Vagina (tissue), 2 donors: ENCODE data around the gene ZBTB42. TPM values are rescaled to one million over a fixed set of nuclear protein-coding genes. Genes with fewer than 3 reads are reported as not detected.

Experiments
- DNase-seq, 2 donors: peaks; one replicate each; pipeline ENCODE4 v3.0.0-alpha.2; 2017; ENCODE audit errors: extremely low spot score in 2 of 2
- H3K27ac ChIP-seq: fragments of 200-600 bp; sonication (generic); one replicate; pipeline ENCODE4 v1.5.1; 2019
- H3K27me3 ChIP-seq: fragments of 200-600 bp; sonication (generic); one replicate; pipeline ENCODE4 v1.5.1; 2019
- H3K36me3 ChIP-seq, 2 donors: fragments of 200-600 bp; sonication (generic); one replicate each; pipeline ENCODE4 v1.5.1; 2017 to 2019
- H3K4me1 ChIP-seq: fragments of 200-600 bp; sonication (generic); one replicate; pipeline ENCODE4 v1.5.1; 2019
- H3K4me3 ChIP-seq, 2 donors: fragments of 200-600 bp; sonication (generic); 1 replicate in 1 of 2; 2 replicates in 1 of 2; pipeline ENCODE4 v1.5.1; 2016 to 2019
- H3K9me3 ChIP-seq: fragments of 200-600 bp; sonication (generic); one replicate; pipeline ENCODE4 v1.5.1; 2019
- POLR2A ChIP-seq, 2 donors: fragments of 450-650 bp; IDR thresholded peaks; one replicate each; pipeline ENCODE4 v1.6.1; 2017; ENCODE audit warnings: antibody characterized with exemption in 2 of 2, mild to moderate bottlenecking in 2 of 2, moderate library complexity in 2 of 2
- POLR2AphosphoS5 ChIP-seq, 2 donors: sonication (generic); formaldehyde crosslinking; IDR thresholded peaks; one replicate each; pipeline ENCODE4 v1.9.0; 2017; ENCODE audit warnings: antibody characterized with exemption in 2 of 2, mild to moderate bottlenecking in 2 of 2, low read depth in 1 of 2; ENCODE audit not compliant: insufficient read depth in 1 of 2
- intact Hi-C: fragments of 100-400 bp; cut with DNase I; formaldehyde crosslinking; loops from one replicate; pipeline ENCODE4 v1.15.1; 2023
- total RNA-seq: library from RNA; depleted of rRNA; stranded (reverse); fragments of >200 nt; gene quantifications from one replicate; pipeline ENCODE4 v1.2.3, GENCODE V29; 2016
- TF ChIP-seq, protein P1 (sequence below), 3 experiments: fragments of 450-650 bp in 2 of 3; fragments of 200-600 bp in 1 of 3; sonication (generic) in 1 of 3; IDR thresholded peaks; one replicate each; pipeline ENCODE4 v1.5.1; 2017 to 2019; ENCODE audit warnings: antibody characterized with exemption in 3 of 3, mild to moderate bottlenecking in 2 of 3, moderate library complexity in 2 of 3

The ZBTB42 gene
- total RNA-seq, 1 donor from 2014 or later = 7.6 TPM

DNA sequence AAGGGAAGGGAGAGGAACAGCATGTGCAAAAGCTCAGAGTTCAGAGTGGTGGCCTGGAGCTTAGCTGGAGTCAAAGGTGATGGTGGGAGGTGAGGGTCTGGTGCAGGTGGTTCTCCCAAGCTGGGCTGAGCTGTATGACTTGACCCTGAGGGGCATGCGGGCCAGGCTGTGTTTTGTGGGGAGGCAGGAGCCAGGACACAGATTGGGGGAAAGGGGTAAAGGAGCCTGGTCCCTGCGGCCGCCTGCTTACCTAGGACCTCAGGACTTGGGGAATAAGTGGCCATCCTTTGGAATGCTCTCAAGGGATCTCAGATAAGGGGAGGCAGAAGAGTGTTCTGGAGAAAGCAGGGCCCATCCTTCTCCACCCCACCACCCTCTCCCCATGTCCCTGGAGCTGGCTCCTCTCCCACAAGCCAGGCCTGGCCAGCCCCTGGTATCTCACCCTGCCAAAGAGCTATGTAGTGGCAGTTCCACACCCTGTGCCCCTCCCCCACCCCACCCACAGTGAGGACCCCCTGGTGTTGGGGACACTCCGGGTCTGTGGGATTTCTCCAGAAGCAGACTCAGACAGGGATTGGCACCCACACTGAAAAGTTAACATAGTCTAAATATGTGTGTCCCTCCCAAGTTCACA lies 44.2 kb downstream of the ZBTB42 start:
- Histone ChIP-seq H3K4me3 (no peak overlapping the region), H3K9me3 (no peaks in the 10 kb centered on the region), H3K36me3 (no peaks in the 10 kb centered on the region), H3K27ac (no peak overlapping the region), H3K4me1 (peaks cover 20% of the 10 kb centered on the region), H3K27me3 (peaks cover 3% of the 10 kb centered on the region)
- TF ChIP-seq, protein P1, sequence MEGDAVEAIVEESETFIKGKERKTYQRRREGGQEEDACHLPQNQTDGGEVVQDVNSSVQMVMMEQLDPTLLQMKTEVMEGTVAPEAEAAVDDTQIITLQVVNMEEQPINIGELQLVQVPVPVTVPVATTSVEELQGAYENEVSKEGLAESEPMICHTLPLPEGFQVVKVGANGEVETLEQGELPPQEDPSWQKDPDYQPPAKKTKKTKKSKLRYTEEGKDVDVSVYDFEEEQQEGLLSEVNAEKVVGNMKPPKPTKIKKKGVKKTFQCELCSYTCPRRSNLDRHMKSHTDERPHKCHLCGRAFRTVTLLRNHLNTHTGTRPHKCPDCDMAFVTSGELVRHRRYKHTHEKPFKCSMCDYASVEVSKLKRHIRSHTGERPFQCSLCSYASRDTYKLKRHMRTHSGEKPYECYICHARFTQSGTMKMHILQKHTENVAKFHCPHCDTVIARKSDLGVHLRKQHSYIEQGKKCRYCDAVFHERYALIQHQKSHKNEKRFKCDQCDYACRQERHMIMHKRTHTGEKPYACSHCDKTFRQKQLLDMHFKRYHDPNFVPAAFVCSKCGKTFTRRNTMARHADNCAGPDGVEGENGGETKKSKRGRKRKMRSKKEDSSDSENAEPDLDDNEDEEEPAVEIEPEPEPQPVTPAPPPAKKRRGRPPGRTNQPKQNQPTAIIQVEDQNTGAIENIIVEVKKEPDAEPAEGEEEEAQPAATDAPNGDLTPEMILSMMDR (IDR thresholded peaks at IDR 0.05) = no peak
- TF ChIP-seq POLR2AphosphoS5 (IDR thresholded peaks at IDR 0.05; ENCODE audit: insufficient read depth in 1 of 2, low read depth in 1 of 2) = no peak
- TF ChIP-seq POLR2A (IDR thresholded peaks at IDR 0.05) = no peak
- no peak for DNase-seq
- intact Hi-C loops = no loop called here

DNA sequence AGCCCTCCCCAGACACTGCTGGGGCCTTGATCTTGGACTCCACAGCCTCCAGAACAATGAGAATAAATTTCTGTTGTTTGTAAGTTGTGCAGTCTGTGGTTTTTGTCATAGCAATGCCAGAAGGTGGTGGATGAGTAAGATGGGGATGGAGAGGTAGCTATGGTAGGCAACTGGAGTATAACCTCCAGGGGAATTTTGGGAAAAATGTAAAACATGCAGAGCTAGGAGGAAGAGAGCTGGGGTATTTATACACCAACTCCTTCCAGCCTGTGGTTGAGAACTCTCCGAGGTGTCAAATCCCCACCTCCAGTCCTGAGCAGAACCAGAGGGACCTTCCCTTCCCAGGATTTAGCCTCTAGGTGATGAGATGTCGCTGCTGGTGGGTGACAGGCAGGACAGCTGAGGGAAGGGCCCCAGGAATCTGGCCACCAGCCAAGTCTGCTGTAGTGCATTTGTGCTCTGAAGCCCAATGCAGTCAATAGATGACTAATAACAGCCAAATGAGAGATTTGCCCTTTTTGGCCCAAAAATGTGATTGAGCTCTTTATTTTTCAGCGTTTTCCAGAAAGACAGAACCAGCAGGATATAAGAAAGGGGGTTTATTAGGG lies 45.0 kb downstream of the ZBTB42 start:
- H3K9me3 ChIP-seq = no peaks in the 10 kb centered on the region
- peaks cover 20% of the 10 kb centered on the region for H3K4me1 ChIP-seq
- H3K27ac ChIP-seq = no peak overlapping the region
- TF ChIP-seq POLR2AphosphoS5 (IDR thresholded peaks at IDR 0.05; ENCODE audit: insufficient read depth in 1 of 2, low read depth in 1 of 2) = no peak
- TF ChIP-seq POLR2A (IDR thresholded peaks at IDR 0.05) = no peak
- TF ChIP-seq, protein P1 (IDR thresholded peaks at IDR 0.05) = no peak
- no peak for DNase-seq
- no peaks in the 10 kb centered on the region for H3K36me3 ChIP-seq
- intact Hi-C loops = no loop called here
- H3K27me3 ChIP-seq = peaks cover 3% of the 10 kb centered on the region
- no peak overlapping the region for H3K4me3 ChIP-seq

DNA sequence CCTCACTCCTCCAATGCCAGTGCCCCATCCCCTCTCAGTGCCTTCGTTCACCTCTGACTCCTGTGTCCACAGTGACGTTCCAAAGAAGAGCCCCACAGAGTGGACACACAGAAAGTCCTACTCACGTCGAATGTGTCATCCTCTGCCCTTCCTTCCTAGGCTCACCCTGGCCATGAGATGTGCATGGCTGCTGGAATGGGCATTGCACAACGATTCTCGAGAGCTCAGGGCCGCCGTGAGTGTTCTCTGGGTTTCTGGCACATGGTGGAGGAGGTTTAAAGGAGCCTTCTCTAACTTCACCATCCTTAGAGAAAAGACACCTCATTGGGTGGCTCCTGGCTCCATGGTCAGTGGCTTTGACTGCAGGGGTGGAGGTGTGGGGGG lies 51.4 kb downstream of the ZBTB42 start:
- H3K4me3 ChIP-seq = no peak overlapping the region
- DNase-seq = no peak
- intact Hi-C loops = no loop called here
- no peaks in the 10 kb centered on the region for H3K36me3 ChIP-seq
- TF ChIP-seq POLR2A (IDR thresholded peaks at IDR 0.05) (no peak), POLR2AphosphoS5 (IDR thresholded peaks at IDR 0.05; ENCODE audit: insufficient read depth in 1 of 2, low read depth in 1 of 2) (no peak)
- TF ChIP-seq, protein P1 (IDR thresholded peaks at IDR 0.05) = no peak
- H3K27me3 ChIP-seq = no peaks in the 10 kb centered on the region
- H3K27ac ChIP-seq = no peak overlapping the region
- no peaks in the 10 kb centered on the region for H3K4me1 ChIP-seq
- H3K9me3 ChIP-seq = no peaks in the 10 kb centered on the region

Other genes starting within 250 kb of the ZBTB42 start
- gene C14orf180, start 221.3 kb upstream of the ZBTB42 start, total RNA-seq = 1.7 TPM
- 7.9 TPM for gene TMEM179, start 196.3 kb upstream of the ZBTB42 start, total RNA-seq
- gene INF2, start 111.5 kb upstream of the ZBTB42 start, total RNA-seq = 49.1 TPM
- gene ADSS1, start 76.9 kb upstream of the ZBTB42 start, total RNA-seq = 10.3 TPM
- 284 TPM for gene SIVA1, start 48.0 kb upstream of the ZBTB42 start, total RNA-seq
- gene AKT1, start 5.4 kb upstream of the ZBTB42 start, total RNA-seq = 92.8 TPM
- gene CEP170B, start 64.2 kb downstream of the ZBTB42 start, total RNA-seq = 17.9 TPM
- gene PLD4, start 123.8 kb downstream of the ZBTB42 start, total RNA-seq = not detected
- gene AHNAK2, start 177.3 kb downstream of the ZBTB42 start, total RNA-seq = 180 TPM
- gene CLBA1, start 184.7 kb downstream of the ZBTB42 start, total RNA-seq = 4.7 TPM
- 15.2 TPM for gene CDCA4, start 220.0 kb downstream of the ZBTB42 start, total RNA-seq